Hematopoietic multipotent progenitor cell treated with erythropoietin and hydrocortisone succinate and interleukin-3 and kit ligand, for 15 days (in vitro differentiated cells): ENCODE results near the gene ENTREP1.

Experiments used
- DNase-seq: peaks from one replicate; pipeline ENCODE4 v3.0.0-alpha.2; 2015; ENCODE audit warnings: low spot score

Gene ENTREP1

GRCh38 chr9:69319324-69320025 lies 5.5 kb upstream of the ENTREP1 start:
- no peak for DNase-seq

- no peak for DNase-seq
Observed at GRCh38 chr9:69322256-69322655, 2.8 kb upstream of the ENTREP1 start.

GRCh38 chr9:69323861-69324260 lies 1.2 kb upstream of the ENTREP1 start:
- no peak for DNase-seq

- DNase-seq, result no peak
Observed at GRCh38 chr9:69325409-69326212, 596 bp downstream of the ENTREP1 start.

- no peak for DNase-seq
Observed at GRCh38 chr9:69326261-69326660, 1.2 kb downstream of the ENTREP1 start.

GRCh38 chr9:69330580-69330979 lies 5.6 kb downstream of the ENTREP1 start:
- DNase-seq, result no peak

GRCh38 chr9:69331444-69331843 lies 6.4 kb downstream of the ENTREP1 start:
- no peak for DNase-seq

GRCh38 chr9:69332067-69332685 lies 7.2 kb downstream of the ENTREP1 start:
- DNase-seq, result no peak

GRCh38 chr9:69333716-69334115 lies 8.7 kb downstream of the ENTREP1 start:
- no peak for DNase-seq

- DNase-seq, result no peak
Observed at GRCh38 chr9:69334317-69334716, 9.3 kb downstream of the ENTREP1 start.

GRCh38 chr9:69339620-69340019 lies 14.6 kb downstream of the ENTREP1 start:
- DNase-seq, result no peak

- DNase-seq, result no peak
Observed at GRCh38 chr9:69340631-69341030, 15.6 kb downstream of the ENTREP1 start.

- no peak for DNase-seq
Observed at GRCh38 chr9:69342769-69343168, 17.8 kb downstream of the ENTREP1 start.

GRCh38 chr9:69344459-69344858 lies 19.4 kb downstream of the ENTREP1 start:
- no peak for DNase-seq

- DNase-seq, result no peak
Observed at GRCh38 chr9:69346596-69347390, 21.8 kb downstream of the ENTREP1 start.

GRCh38 chr9:69347607-69348006 lies 22.6 kb downstream of the ENTREP1 start:
- DNase-seq, result no peak

GRCh38 chr9:69351227-69351626 lies 26.2 kb downstream of the ENTREP1 start:
- no peak for DNase-seq

GRCh38 chr9:69355232-69355631 lies 30.2 kb downstream of the ENTREP1 start:
- no peak for DNase-seq

- no peak for DNase-seq
Observed at GRCh38 chr9:69357030-69357775, 32.2 kb downstream of the ENTREP1 start.

- no peak for DNase-seq
Observed at GRCh38 chr9:69357821-69358220, 32.8 kb downstream of the ENTREP1 start.

- no peak for DNase-seq
Observed at GRCh38 chr9:69363191-69363590, 38.2 kb downstream of the ENTREP1 start.
